Panc1 (cell line): ENCODE data around the gene TRIM14.

Source experiments
- CTCF ChIP-seq: fragments of 450-650 bp; IDR thresholded peaks from 2 replicates; pipeline ENCODE4 v1.5.1; 2017; ENCODE audit warnings: mild to moderate bottlenecking
- POLR2AphosphoS5 ChIP-seq: IDR thresholded peaks from 2 replicates; pipeline ENCODE4 v1.6.1; 2012; ENCODE audit warnings: mild to moderate bottlenecking, low read depth, low read length, moderate library complexity
- REST ChIP-seq, 2 experiments: IDR thresholded peaks; 2 replicates each; pipeline ENCODE4 v1.6.1; 2011 to 2012; ENCODE audit warnings: low read depth in 2 of 2, control low read depth in 1 of 2, low read length in 1 of 2, mild to moderate bottlenecking in 1 of 2, moderate library complexity in 1 of 2; ENCODE audit not compliant: insufficient read depth in 1 of 2
- SIN3A ChIP-seq: IDR thresholded peaks from 2 replicates; pipeline ENCODE4 v1.6.1; 2012; ENCODE audit warnings: low read depth, mild to moderate bottlenecking, low read length, moderate library complexity, borderline replicate concordance; ENCODE audit not compliant: insufficient read depth
- TCF7L2 ChIP-seq: IDR thresholded peaks from 2 replicates; pipeline ENCODE4 v1.6.1; 2011; ENCODE audit warnings: mild to moderate bottlenecking, low read depth, low read length, inconsistent platforms

- no peak for TF ChIP-seq CTCF
- TF ChIP-seq REST (IDR thresholded peaks at IDR 0.05; ENCODE audit: insufficient read depth in 1 of 2, low read depth in 2 of 2, low read length in 1 of 2) = no peak
- TF ChIP-seq POLR2AphosphoS5 = no peak
- TF ChIP-seq TCF7L2 = no peak
- TF ChIP-seq SIN3A = no peak
These were observed 81.7 kb downstream of the TRIM14 start for GRCh38 chr9:98037357-98037756.
